Transverse colon (tissue), 4 donors: ENCODE data around the gene DELE1.

Experiments
- EP300 ChIP-seq: sonication (generic); formaldehyde crosslinking; IDR thresholded peaks from one replicate; pipeline ENCODE4 v1.6.1; 2017; ENCODE audit warnings: antibody characterized with exemption, low read depth
- POLR2AphosphoS5 ChIP-seq, 3 donors: sonication (generic); formaldehyde crosslinking; IDR thresholded peaks; one replicate each; pipeline ENCODE4 v1.6.1; 2016; ENCODE audit warnings: antibody characterized with exemption in 3 of 3
- TF ChIP-seq, protein P1 (sequence below), 5 experiments: fragments of 200-600 bp in 3 of 5; fragments of 450-650 bp in 2 of 5; sonication (generic) in 3 of 5; IDR thresholded peaks; 1 replicate in 2 of 5; 2 replicates in 3 of 5; pipeline ENCODE4 v1.5.1; 2016 to 2017; ENCODE audit warnings: antibody characterized with exemption in 5 of 5, inconsistent platforms in 3 of 5, mild to moderate bottlenecking in 2 of 5, moderate library complexity in 1 of 5

GRCh38 chr5:141961466-141961865, 37.8 kb downstream of the DELE1 start:
- no peak for TF ChIP-seq EP300
- no peak for TF ChIP-seq POLR2AphosphoS5 (IDR thresholded peaks at IDR 0.05)
- TF ChIP-seq, protein P1, sequence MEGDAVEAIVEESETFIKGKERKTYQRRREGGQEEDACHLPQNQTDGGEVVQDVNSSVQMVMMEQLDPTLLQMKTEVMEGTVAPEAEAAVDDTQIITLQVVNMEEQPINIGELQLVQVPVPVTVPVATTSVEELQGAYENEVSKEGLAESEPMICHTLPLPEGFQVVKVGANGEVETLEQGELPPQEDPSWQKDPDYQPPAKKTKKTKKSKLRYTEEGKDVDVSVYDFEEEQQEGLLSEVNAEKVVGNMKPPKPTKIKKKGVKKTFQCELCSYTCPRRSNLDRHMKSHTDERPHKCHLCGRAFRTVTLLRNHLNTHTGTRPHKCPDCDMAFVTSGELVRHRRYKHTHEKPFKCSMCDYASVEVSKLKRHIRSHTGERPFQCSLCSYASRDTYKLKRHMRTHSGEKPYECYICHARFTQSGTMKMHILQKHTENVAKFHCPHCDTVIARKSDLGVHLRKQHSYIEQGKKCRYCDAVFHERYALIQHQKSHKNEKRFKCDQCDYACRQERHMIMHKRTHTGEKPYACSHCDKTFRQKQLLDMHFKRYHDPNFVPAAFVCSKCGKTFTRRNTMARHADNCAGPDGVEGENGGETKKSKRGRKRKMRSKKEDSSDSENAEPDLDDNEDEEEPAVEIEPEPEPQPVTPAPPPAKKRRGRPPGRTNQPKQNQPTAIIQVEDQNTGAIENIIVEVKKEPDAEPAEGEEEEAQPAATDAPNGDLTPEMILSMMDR (IDR thresholded peaks at IDR 0.05), result no peak
